A549 treated with CORT108297 at 1 μM for 4 hours (cell line): ENCODE data around the gene SUV39H2. TPM values are rescaled to one million over a fixed set of nuclear protein-coding genes. Genes with fewer than 3 reads are reported as not detected.

Experiments
- total RNA-seq: library from RNA; stranded (reverse); fragments of 200-300 nt; extraction: Qiagen RNA extraction; gene quantifications from 5 replicates; pipeline ENCODE4 v1.2.3, GENCODE V29; 2022

Gene SUV39H2, protein sequence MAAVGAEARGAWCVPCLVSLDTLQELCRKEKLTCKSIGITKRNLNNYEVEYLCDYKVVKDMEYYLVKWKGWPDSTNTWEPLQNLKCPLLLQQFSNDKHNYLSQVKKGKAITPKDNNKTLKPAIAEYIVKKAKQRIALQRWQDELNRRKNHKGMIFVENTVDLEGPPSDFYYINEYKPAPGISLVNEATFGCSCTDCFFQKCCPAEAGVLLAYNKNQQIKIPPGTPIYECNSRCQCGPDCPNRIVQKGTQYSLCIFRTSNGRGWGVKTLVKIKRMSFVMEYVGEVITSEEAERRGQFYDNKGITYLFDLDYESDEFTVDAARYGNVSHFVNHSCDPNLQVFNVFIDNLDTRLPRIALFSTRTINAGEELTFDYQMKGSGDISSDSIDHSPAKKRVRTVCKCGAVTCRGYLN
- 19.1 to 27.5 TPM (median 20.3 TPM) in 5 replicates for total RNA-seq

GRCh38 chr10:14878266-14879123 is at the start of gene SUV39H2:
Gene SUV39H2, plus strand, starts transcription at chr10:14878866. Its CDS starts 23 bp downstream, at chr10:14878889.

GRCh38 chr10:14837757-14838581 is 40.7 kb upstream of the SUV39H2 start, which contains the start of the genes CDNF, HSPA14 and MSANTD7:
Gene CDNF, minus strand, starts transcription at chr10:14838037. Its CDS starts 91 bp downstream, at chr10:14837946.
Gene HSPA14, plus strand, starts transcription at chr10:14838306. Its CDS starts 97 bp downstream, at chr10:14838403.
Gene MSANTD7, plus strand, starts transcription at chr10:14838306. Its CDS starts 3,979 bp downstream, at chr10:14842285.

Other genes with a start within 250 kb of the SUV39H2 start
- gene FAM107B, start 104.0 kb upstream of the SUV39H2 start, total RNA-seq, result 112 to 154 TPM (median 140 TPM) in 5 replicates
- gene CDNF, start 40.8 kb upstream of the SUV39H2 start, total RNA-seq, result 0.85 to 1.3 TPM (median 1.1 TPM) in 5 replicates
- gene HSPA14, start 40.6 kb upstream of the SUV39H2 start, total RNA-seq, result 41.7 to 50.1 TPM (median 47.0 TPM) in 5 replicates
- 11.5 to 12.4 TPM (median 12.0 TPM) in 5 replicates for gene MSANTD7, start 40.6 kb upstream of the SUV39H2 start, total RNA-seq
- gene DCLRE1C, start 75.2 kb downstream of the SUV39H2 start, total RNA-seq, result 4.6 to 5.6 TPM (median 5.4 TPM) in 5 replicates
- gene MEIG1, start 80.5 kb downstream of the SUV39H2 start, total RNA-seq, result 0.57 to 1.3 TPM (median 0.92 TPM) in 5 replicates
- 0.06 to 0.20 TPM (median 0.12 TPM) in 5 replicates for gene OLAH, start 165.1 kb downstream of the SUV39H2 start, total RNA-seq
- gene ACBD7, start 209.9 kb downstream of the SUV39H2 start, total RNA-seq, result 0.72 to 1.1 TPM (median 0.80 TPM) in 5 replicates
- gene RPP38, start 218.5 kb downstream of the SUV39H2 start, total RNA-seq, result 34.1 to 38.1 TPM (median 35.3 TPM) in 5 replicates